ENCODE measurements around the gene CEP350.

GRCh38 chr1:179966551-179966950 is 11.9 kb downstream of the CEP350 start:
- TF ChIP-seq CTCF (conservative IDR thresholded peaks at IDR 0.05 in 1 of 2, IDR thresholded peaks at IDR 0.05 in 1 of 2; ENCODE audit: extremely low read depth in 1 of 2, insufficient read depth in 1 of 2, low read depth in 1 of 2, low read length in 2 of 2): no peak
- no peak for TF ChIP-seq EZH2 (IDR thresholded peaks at IDR 0.05; ENCODE audit: borderline replicate concordance, low read length)
